IMR-90 (cell line): Measurements from ENCODE around the gene VPS54. TPM values are rescaled to one million over a fixed set of nuclear protein-coding genes. Genes with fewer than 3 reads are reported as not detected.

Experiments
- ATAC-seq: fragments of 200-7000 bp; cut with Tn5 transposase; 2 replicates; pipeline ENCODE4 v1.9.1; 2020; ENCODE audit warnings: low read depth, mild to moderate bottlenecking, moderate library complexity
- BruUV-seq: library from RNA; stranded (reverse); fragments of 400-500 nt; replicated peaks from 2 replicates; lab custom pipeline; 2021; lab: Mats Ljungman, UMichigan
- CTCF ChIA-PET: fragments of 300-600 bp; formaldehyde crosslinking; extraction: SDS; loops from one replicate; lab custom pipeline; 2021; ENCODE audit warnings: antibody characterized with exemption; lab: Yijun Ruan, JAX
- POLR2A ChIA-PET: fragments of 300-600 bp; sonication (Branson Sonifier 250); formaldehyde crosslinking; loops from one replicate; lab custom pipeline; 2022; ENCODE audit warnings: antibody characterized with exemption; ENCODE audit not compliant: unreplicated experiment; lab: Charles Lee
- DNase-seq: peaks from one replicate; pipeline ENCODE4 v3.0.0; 2013
- H2AFZ ChIP-seq: replicated peaks from 2 replicates; pipeline ENCODE3; 2013; ENCODE audit warnings: low read length, mild to moderate bottlenecking; ENCODE audit not compliant: poor library complexity
- H2AK5ac ChIP-seq: 2 replicates; pipeline ENCODE4 v1.6.1; 2013; ENCODE audit warnings: low read depth, low read length, inconsistent platforms
- H2AK9ac ChIP-seq: replicated peaks from 2 replicates; pipeline ENCODE3; 2013; ENCODE audit warnings: mild to moderate bottlenecking, low read depth, low read length, moderate library complexity; ENCODE audit not compliant: poor library complexity
- H2BK120ac ChIP-seq: 2 replicates; pipeline ENCODE4 v1.6.1; 2013; ENCODE audit warnings: low read depth, low read length, inconsistent platforms
- H2BK15ac ChIP-seq: 3 replicates; pipeline ENCODE4 v1.6.1; 2013; ENCODE audit warnings: low read depth, low read length, inconsistent platforms
- H2BK20ac ChIP-seq: 2 replicates; pipeline ENCODE4 v1.6.1; 2013; ENCODE audit warnings: low read depth, mild to moderate bottlenecking, inconsistent platforms, low read length, moderate library complexity
- H2BK5ac ChIP-seq: 2 replicates; pipeline ENCODE4 v1.6.1; 2013; ENCODE audit warnings: mild to moderate bottlenecking, low read depth, low read length, inconsistent platforms; ENCODE audit not compliant: poor library complexity, severe bottlenecking
- H3K14ac ChIP-seq: replicated peaks from 2 replicates; pipeline ENCODE4 v1.6.1; 2013; ENCODE audit warnings: low read depth, low read length, inconsistent platforms
- H3K18ac ChIP-seq: 2 replicates; pipeline ENCODE4 v1.6.1; 2013; ENCODE audit warnings: low read depth, low read length, control low read depth
- H3K23ac ChIP-seq: 2 replicates; pipeline ENCODE4 v1.6.1; 2013; ENCODE audit warnings: low read depth, low read length, inconsistent platforms
- H3K27ac ChIP-seq: 2 replicates; pipeline ENCODE4 v1.5.1; 2013; ENCODE audit warnings: mild to moderate bottlenecking, control low read depth, low read length; ENCODE audit not compliant: insufficient read depth
- H3K27me3 ChIP-seq: 2 replicates; pipeline ENCODE4 v1.6.1; 2013; ENCODE audit warnings: low read length; ENCODE audit not compliant: control insufficient read depth, insufficient read depth
- H3K36me3 ChIP-seq: 2 replicates; pipeline ENCODE4 v1.6.1; 2013; ENCODE audit warnings: low read length, mixed read lengths; ENCODE audit not compliant: control insufficient read depth, insufficient read depth
- H3K4ac ChIP-seq: 2 replicates; pipeline ENCODE4 v1.6.1; 2013; ENCODE audit warnings: low read depth, low read length, inconsistent platforms
- H3K4me1 ChIP-seq: 2 replicates; pipeline ENCODE4 v1.6.1; 2013; ENCODE audit warnings: low read length, mixed read lengths; ENCODE audit not compliant: control insufficient read depth, insufficient read depth
- H3K4me2 ChIP-seq: 2 replicates; pipeline ENCODE4 v1.6.1; 2013; ENCODE audit warnings: low read depth, mild to moderate bottlenecking, control low read depth, low read length, moderate library complexity
- H3K4me3 ChIP-seq: 2 replicates; pipeline ENCODE4 v1.5.1; 2013; ENCODE audit warnings: low read depth, mild to moderate bottlenecking, control low read depth, low read length, moderate library complexity; ENCODE audit not compliant: insufficient read depth
- H3K56ac ChIP-seq: 2 replicates; pipeline ENCODE4 v1.6.1; 2013; ENCODE audit warnings: low read length, inconsistent platforms; ENCODE audit not compliant: insufficient read depth; ENCODE audit errors: extremely low read depth
- H3K79me1 ChIP-seq, 2 experiments: 2 replicates each; pipeline ENCODE4 v1.6.1; 2013; ENCODE audit warnings: low read length in 2 of 2, inconsistent platforms in 1 of 2, low read depth in 1 of 2
- H3K9ac ChIP-seq: 2 replicates; pipeline ENCODE4 v1.6.1; 2013; ENCODE audit warnings: low read depth, low read length, control low read depth
- H3K9me1 ChIP-seq: 2 replicates; pipeline ENCODE4 v1.6.1; 2013; ENCODE audit warnings: low read length, inconsistent platforms; ENCODE audit not compliant: insufficient read depth
- H3K9me3 ChIP-seq: 2 replicates; pipeline ENCODE4 v1.6.1; 2013; ENCODE audit warnings: low read length; ENCODE audit not compliant: control insufficient read depth, insufficient read depth
- H4K20me1 ChIP-seq: 2 replicates; pipeline ENCODE4 v1.6.1; 2013; ENCODE audit warnings: low read length, inconsistent platforms; ENCODE audit not compliant: insufficient read depth
- H4K5ac ChIP-seq: 2 replicates; pipeline ENCODE4 v1.6.1; 2013; ENCODE audit warnings: mild to moderate bottlenecking, low read depth, low read length, control low read depth
- H4K8ac ChIP-seq, 2 experiments: 2 replicates each; pipeline ENCODE4 v1.6.1; 2013; ENCODE audit warnings: low read depth in 2 of 2, low read length in 2 of 2, control low read depth in 1 of 2, inconsistent platforms in 1 of 2
- H4K91ac ChIP-seq: 2 replicates; pipeline ENCODE4 v1.6.1; 2013; ENCODE audit warnings: low read depth, low read length, inconsistent platforms; ENCODE audit not compliant: insufficient read depth
- BHLHE40 ChIP-seq: fragments of 150-350 bp; IDR thresholded peaks from 2 replicates; pipeline ENCODE4 v1.6.1; 2016; ENCODE audit warnings: mild to moderate bottlenecking, low read depth, low read length
- CEBPB ChIP-seq: IDR thresholded peaks from 2 replicates; pipeline ENCODE4 v1.6.1; 2012; ENCODE audit warnings: low read depth, low read length, improper control_type of control experiment
- CHD1 ChIP-seq: IDR thresholded peaks from 2 replicates; pipeline ENCODE4 v1.6.1; 2012; ENCODE audit warnings: low read depth, low read length, improper control_type of control experiment
- FOS ChIP-seq: fragments of 150-350 bp; IDR thresholded peaks from 2 replicates; pipeline ENCODE4 v1.6.1; 2016; ENCODE audit warnings: low read depth, low read length
- MXI1 ChIP-seq: IDR thresholded peaks from 2 replicates; pipeline ENCODE4 v1.6.1; 2012; ENCODE audit warnings: low read depth, mild to moderate bottlenecking, low read length, moderate library complexity, borderline replicate concordance
- NFE2L2 ChIP-seq: fragments of 150-350 bp; IDR thresholded peaks from 2 replicates; pipeline ENCODE4 v1.6.1; 2016; ENCODE audit warnings: low read depth, mild to moderate bottlenecking, low read length
- POLR2A ChIP-seq: IDR thresholded peaks from 2 replicates; pipeline ENCODE4 v1.6.1; 2012; ENCODE audit warnings: mild to moderate bottlenecking, low read depth, low read length
- RCOR1 ChIP-seq: IDR thresholded peaks from 2 replicates; pipeline ENCODE4 v1.6.1; 2012; ENCODE audit warnings: mild to moderate bottlenecking, low read length, improper control_type of control experiment; ENCODE audit not compliant: insufficient replicate concordance
- RFX5 ChIP-seq: IDR thresholded peaks from 2 replicates; pipeline ENCODE4 v1.8.0; 2012; ENCODE audit warnings: low read depth, mild to moderate bottlenecking, low read length, moderate library complexity
- SMC3 ChIP-seq: fragments of 150-350 bp; IDR thresholded peaks from 2 replicates; pipeline ENCODE4 v1.6.1; 2016; ENCODE audit warnings: low read depth, mild to moderate bottlenecking, antibody characterized with exemption, low read length, moderate library complexity
- USF2 ChIP-seq: fragments of 150-350 bp; IDR thresholded peaks from 2 replicates; pipeline ENCODE4 v1.6.1; 2017; ENCODE audit warnings: mild to moderate bottlenecking, antibody characterized with exemption, low read length, low read depth
- dilution Hi-C: fragments of 300-500 bp; cut with HindIII; formaldehyde crosslinking; loops from one replicate; pipeline ENCODE4 v1.14.3; 2018; ENCODE audit warnings: low sequenced_read_pairs; ENCODE audit not compliant: unreplicated experiment
- in situ Hi-C: fragments of 300-500 bp; cut with MboI; formaldehyde crosslinking; loops from 3 replicates; pipeline ENCODE4 v1.14.3; 2019; ENCODE audit warnings: low sequenced_read_pairs, inconsistent platforms, mixed read lengths
- intact Hi-C: fragments of 100-400 bp; cut with micrococcal nuclease; formaldehyde crosslinking; loops from 2 replicates; pipeline ENCODE4 v1.10.0; 2022
- polyA plus RNA-seq, 3 experiments: library from polyadenylated mRNA; depleted of rRNA; stranded (reverse); fragments of >200 nt; gene quantifications; 2 replicates each; pipeline ENCODE4 v1.2.3, GENCODE V29; 2012; ENCODE audit warnings: low replicate concordance in 1 of 3
- total RNA-seq: library from RNA; depleted of rRNA; stranded (reverse); fragments of >200 nt; gene quantifications from 2 replicates; pipeline ENCODE4 v1.2.3, GENCODE V29; 2012
- TF ChIP-seq, protein P1 (sequence below): conservative IDR thresholded peaks from 2 replicates; pipeline ENCODE4 v1.5.1; 2012; ENCODE audit warnings: mild to moderate bottlenecking, low read depth, low read length, improper control_type of control experiment

VPS54 gene
- total and polyA plus RNA-seq, 2 of the 4 experiments (the other 2 are of a cell fraction) = 7.1 to 18.1 TPM

GRCh38 chr2:64019975-64020528 lies 824 bp upstream of the VPS54 start:
- Histone ChIP-seq H3K9ac (peak overlapping the region; percentile 84), H3K9me3 (no peaks in the 10 kb centered on the region), H3K18ac (peak overlapping the region; percentile 66), H4K91ac (peak overlapping the region; percentile 60; the same call in 1 of the 2 replicates), H3K14ac (peak overlapping the region; percentile 65), H3K4me1 (peaks cover 7% of the 10 kb centered on the region), H2AK5ac (peak overlapping the region; percentile 84), H3K36me3 (no peaks in the 10 kb centered on the region), H3K27me3 (no peaks in the 10 kb centered on the region), H2BK20ac (no peak overlapping the region; the same call in 1 of the 2 replicates), H3K9me1 (no peaks in the 10 kb centered on the region; the same call in 1 of the 2 replicates), H3K79me1 (peaks cover 3 to 23% of the 10 kb centered on the region in 2 experiments; a peak in 2 of 4 replicates), H3K23ac (peak overlapping the region; percentile 96), H2BK5ac (peak overlapping the region; percentile 90), H4K8ac (peak overlapping the region; percentile 85 to 100), H3K4ac (peak overlapping the region; percentile 82), H2AFZ (peak overlapping the region; percentile 96), H3K27ac (peak overlapping the region; percentile 99), H4K5ac (peak overlapping the region; percentile 99), H2BK15ac (peak overlapping the region; percentile 91; the same call in 2 of the 3 replicates), H4K20me1 (peaks cover 14% of the 10 kb centered on the region; the same call in 1 of the 2 replicates), H2BK120ac (peak overlapping the region; percentile 71), H3K56ac (peak overlapping the region; percentile 90), H3K4me3 (peak overlapping the region; percentile 76; the same call in 1 of the 2 replicates), H2AK9ac (peak overlapping the region; percentile 94), H3K4me2 (peak overlapping the region; percentile 74)
- ATAC-seq (no peak), DNase-seq (no peak)
- intact Hi-C loops (loop anchor here (5.0 kb wide), 1 partner anchor 323 kb away; no protein-coding TSS in a partner anchor), dilution Hi-C loops (no loop called here), in situ Hi-C loops (no loop called here)
- POLR2A ChIA-PET = no interaction called here
- CTCF ChIA-PET = no interaction called here
- BruUV-seq = no TSS peak
- no peak for TF ChIP-seq MXI1
- no peak for TF ChIP-seq SMC3
- TF ChIP-seq CEBPB = no peak
- TF ChIP-seq BHLHE40 = no peak
- TF ChIP-seq, protein P1, sequence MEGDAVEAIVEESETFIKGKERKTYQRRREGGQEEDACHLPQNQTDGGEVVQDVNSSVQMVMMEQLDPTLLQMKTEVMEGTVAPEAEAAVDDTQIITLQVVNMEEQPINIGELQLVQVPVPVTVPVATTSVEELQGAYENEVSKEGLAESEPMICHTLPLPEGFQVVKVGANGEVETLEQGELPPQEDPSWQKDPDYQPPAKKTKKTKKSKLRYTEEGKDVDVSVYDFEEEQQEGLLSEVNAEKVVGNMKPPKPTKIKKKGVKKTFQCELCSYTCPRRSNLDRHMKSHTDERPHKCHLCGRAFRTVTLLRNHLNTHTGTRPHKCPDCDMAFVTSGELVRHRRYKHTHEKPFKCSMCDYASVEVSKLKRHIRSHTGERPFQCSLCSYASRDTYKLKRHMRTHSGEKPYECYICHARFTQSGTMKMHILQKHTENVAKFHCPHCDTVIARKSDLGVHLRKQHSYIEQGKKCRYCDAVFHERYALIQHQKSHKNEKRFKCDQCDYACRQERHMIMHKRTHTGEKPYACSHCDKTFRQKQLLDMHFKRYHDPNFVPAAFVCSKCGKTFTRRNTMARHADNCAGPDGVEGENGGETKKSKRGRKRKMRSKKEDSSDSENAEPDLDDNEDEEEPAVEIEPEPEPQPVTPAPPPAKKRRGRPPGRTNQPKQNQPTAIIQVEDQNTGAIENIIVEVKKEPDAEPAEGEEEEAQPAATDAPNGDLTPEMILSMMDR = no peak
- no peak for TF ChIP-seq NFE2L2
- TF ChIP-seq CHD1 = no peak
- TF ChIP-seq RFX5 = no peak
- TF ChIP-seq RCOR1 = no peak
- TF ChIP-seq USF2 = no peak
- no peak for TF ChIP-seq FOS
- TF ChIP-seq POLR2A = no peak
